ENCODE data around the gene ANTXRL.

ANTXRL gene

GRCh38 chr10:46289209-46289810 lies 2.5 kb downstream of the ANTXRL start:
- no peak for DNase-seq (ENCODE audit: extremely low read depth, insufficient read length)
- Histone ChIP-seq H3K27me3 (replicated peaks; ENCODE audit: control insufficient read depth, insufficient read depth, low read length) (no peaks in the 10 kb centered on the region; the same call in none of the 2 replicates), H3K4me3 (replicated peaks; ENCODE audit: low read depth, low read length) (no peak overlapping the region), H3K36me3 (ENCODE audit: control insufficient read depth, insufficient read depth, low read length) (no peaks in the 10 kb centered on the region)
- no peak for TF ChIP-seq CTCF (IDR thresholded peaks at IDR 0.05; ENCODE audit: insufficient read depth, low read length, poor library complexity, severe bottlenecking)

- DNase-seq (ENCODE audit: extremely low read depth, insufficient read length) = no peak
- Histone ChIP-seq H3K36me3 (ENCODE audit: control insufficient read depth, insufficient read depth, low read length) (no peaks in the 10 kb centered on the region), H3K27me3 (replicated peaks; ENCODE audit: control insufficient read depth, insufficient read depth, low read length) (no peaks in the 10 kb centered on the region; the same call in 1 of the 2 replicates), H3K4me3 (replicated peaks; ENCODE audit: low read depth, low read length) (no peak overlapping the region)
- no peak for TF ChIP-seq CTCF (IDR thresholded peaks at IDR 0.05; ENCODE audit: insufficient read depth, low read length, poor library complexity, severe bottlenecking)
Observed at GRCh38 chr10:46290101-46290886, 3.5 kb downstream of the ANTXRL start.

- DNase-seq (ENCODE audit: extremely low read depth, insufficient read length) = no peak
- H3K4me3 ChIP-seq (replicated peaks; ENCODE audit: low read depth, low read length) = no peak overlapping the region
- no peaks in the 10 kb centered on the region for H3K36me3 ChIP-seq (ENCODE audit: control insufficient read depth, insufficient read depth, low read length)
- no peaks in the 10 kb centered on the region; the same call in 1 of the 2 replicates for H3K27me3 ChIP-seq (replicated peaks; ENCODE audit: control insufficient read depth, insufficient read depth, low read length)
- no peak for TF ChIP-seq CTCF (IDR thresholded peaks at IDR 0.05; ENCODE audit: insufficient read depth, low read length, poor library complexity, severe bottlenecking)
Observed at GRCh38 chr10:46291817-46292572, 5.2 kb downstream of the ANTXRL start.

GRCh38 chr10:46292573-46293023 lies 5.8 kb downstream of the ANTXRL start:
- Histone ChIP-seq H3K36me3 (ENCODE audit: control insufficient read depth, insufficient read depth, low read length) (no peaks in the 10 kb centered on the region), H3K4me3 (replicated peaks; ENCODE audit: low read depth, low read length) (no peak overlapping the region), H3K27me3 (replicated peaks; ENCODE audit: control insufficient read depth, insufficient read depth, low read length) (no peaks in the 10 kb centered on the region; the same call in 1 of the 2 replicates)
- no peak for TF ChIP-seq CTCF (IDR thresholded peaks at IDR 0.05; ENCODE audit: insufficient read depth, low read length, poor library complexity, severe bottlenecking)
- DNase-seq (ENCODE audit: extremely low read depth, insufficient read length) = no peak

GRCh38 chr10:46293228-46293627 lies 6.4 kb downstream of the ANTXRL start:
- no peaks in the 10 kb centered on the region for H3K36me3 ChIP-seq (ENCODE audit: control insufficient read depth, insufficient read depth, low read length)
- H3K27me3 ChIP-seq (replicated peaks; ENCODE audit: control insufficient read depth, insufficient read depth, low read length) = no peaks in the 10 kb centered on the region; the same call in 1 of the 2 replicates
- H3K4me3 ChIP-seq (replicated peaks; ENCODE audit: low read depth, low read length) = no peak overlapping the region
- no peak for DNase-seq (ENCODE audit: extremely low read depth, insufficient read length)
- no peak for TF ChIP-seq CTCF (IDR thresholded peaks at IDR 0.05; ENCODE audit: insufficient read depth, low read length, poor library complexity, severe bottlenecking)

Data from GM06990 (cell line).